ENCODE data around the gene GABPA. TPM values are rescaled to one million over a fixed set of nuclear protein-coding genes. Genes with fewer than 3 reads are reported as not detected.

GABPA gene
- total and polyA plus RNA-seq, 2 experiments from 2014 or later = 17.6 to 24.4 TPM

DNA sequence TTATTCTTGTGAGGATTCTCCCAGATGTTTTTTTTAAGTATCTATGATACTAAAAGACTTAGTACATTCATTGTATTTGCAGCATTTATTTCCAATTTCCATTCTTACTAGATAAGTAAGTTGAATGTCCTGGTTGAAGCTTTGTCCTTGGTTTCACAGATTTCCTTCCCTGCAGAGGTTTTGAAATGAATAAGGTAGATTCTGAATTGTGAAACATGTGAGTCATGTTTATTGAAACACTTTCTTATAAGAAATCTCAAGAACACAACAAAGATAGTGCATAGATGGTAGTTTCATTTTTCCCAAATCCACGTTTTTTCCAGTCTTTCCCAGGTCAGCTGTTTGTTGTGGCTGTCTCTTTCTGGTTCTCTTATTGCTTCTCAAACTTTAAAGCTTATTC lies 24.8 kb downstream of the GABPA start:
- no peak for TF ChIP-seq EZH2phosphoT487 (IDR thresholded peaks at IDR 0.05; ENCODE audit: insufficient read depth, low read depth)
- no peak for TF ChIP-seq EZH2 (IDR thresholded peaks at IDR 0.05; ENCODE audit: insufficient read depth, poor library complexity, severe bottlenecking)
- Histone ChIP-seq H3K79me2 (ENCODE audit: insufficient read depth) (no peaks in the 10 kb centered on the region), H3K27me3 (replicated peaks; ENCODE audit: insufficient read depth) (no peaks in the 10 kb centered on the region), H3K9me3 (ENCODE audit: low read depth) (no peaks in the 10 kb centered on the region), H3K4me1 (ENCODE audit: insufficient read depth) (no peaks in the 10 kb centered on the region), H3K36me3 (ENCODE audit: low read depth) (peaks cover 9% of the 10 kb centered on the region; the same call in 1 of the 2 replicates), H4K20me1 (ENCODE audit: insufficient read depth) (no peaks in the 10 kb centered on the region), H3K4me2 (ENCODE audit: unreplicated experiment) (no peak overlapping the region), H3K9me2 (ENCODE audit: insufficient read depth) (no peaks in the 10 kb centered on the region), H3K27ac (no peak overlapping the region), H3F3A (ENCODE audit: insufficient read depth) (no peaks in the 10 kb centered on the region), H3K9ac (no peak overlapping the region), H2AFZ (no peak overlapping the region), H3K4me3 (no peak overlapping the region)
- peak; percentile 17 for DNase-seq
- in situ Hi-C loops (cut with MboI) = no loop called here
- WGBS, 2 experiments (ENCODE audit: low coverage in 1 of 2, low lambda C conversion rate in 2 of 2, missing lambda C conversion rate in 2 of 2) = 86 to 100% methylated on average over 1 of the region's 1 CpG

DNA sequence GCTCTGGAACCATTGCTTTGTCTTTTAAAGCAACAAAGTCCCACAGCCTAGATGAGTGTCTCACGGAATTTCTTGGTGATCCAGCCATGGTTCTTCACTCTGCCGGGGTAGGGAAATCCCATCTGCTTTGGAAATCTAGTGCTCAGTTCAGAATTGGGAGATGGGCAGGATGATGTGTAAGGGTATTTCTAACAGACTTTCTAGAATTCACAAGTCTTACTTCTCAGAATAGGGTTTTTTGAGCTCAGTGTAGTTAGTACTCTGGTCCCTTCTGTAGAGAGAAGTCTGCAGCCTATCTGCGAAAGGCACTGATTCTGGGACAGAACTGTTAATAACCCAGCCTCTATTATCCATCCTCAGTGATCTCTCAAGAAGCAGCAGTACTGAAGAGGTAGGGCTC lies 25.3 kb downstream of the GABPA start:
- no peaks in the 10 kb centered on the region for H3K27me3 ChIP-seq (replicated peaks; ENCODE audit: insufficient read depth)
- H3K4me1 ChIP-seq (ENCODE audit: insufficient read depth) = no peaks in the 10 kb centered on the region
- no peaks in the 10 kb centered on the region for H3K79me2 ChIP-seq (ENCODE audit: insufficient read depth)
- no peak overlapping the region for H3K4me3 ChIP-seq
- H3F3A ChIP-seq (ENCODE audit: insufficient read depth) = no peaks in the 10 kb centered on the region
- WGBS, 2 experiments (ENCODE audit: low coverage in 1 of 2, low lambda C conversion rate in 2 of 2, missing lambda C conversion rate in 2 of 2) = 97 to 100% methylated on average over 3 of the region's 3 CpGs
- no peak overlapping the region for H3K4me2 ChIP-seq (ENCODE audit: unreplicated experiment)
- no peak overlapping the region for H3K27ac ChIP-seq
- no peak for DNase-seq
- TF ChIP-seq EZH2phosphoT487 (IDR thresholded peaks at IDR 0.05; ENCODE audit: insufficient read depth, low read depth) (no peak), EZH2 (IDR thresholded peaks at IDR 0.05; ENCODE audit: insufficient read depth, poor library complexity, severe bottlenecking) (no peak)
- H3K36me3 ChIP-seq (ENCODE audit: low read depth) = peaks cover 12% of the 10 kb centered on the region
- no peak overlapping the region for H3K9ac ChIP-seq
- in situ Hi-C loops (cut with MboI) = no loop called here
- no peaks in the 10 kb centered on the region for H3K9me2 ChIP-seq (ENCODE audit: insufficient read depth)
- H4K20me1 ChIP-seq (ENCODE audit: insufficient read depth) = no peaks in the 10 kb centered on the region
- H2AFZ ChIP-seq = no peak overlapping the region
- no peaks in the 10 kb centered on the region for H3K9me3 ChIP-seq (ENCODE audit: low read depth)

DNA sequence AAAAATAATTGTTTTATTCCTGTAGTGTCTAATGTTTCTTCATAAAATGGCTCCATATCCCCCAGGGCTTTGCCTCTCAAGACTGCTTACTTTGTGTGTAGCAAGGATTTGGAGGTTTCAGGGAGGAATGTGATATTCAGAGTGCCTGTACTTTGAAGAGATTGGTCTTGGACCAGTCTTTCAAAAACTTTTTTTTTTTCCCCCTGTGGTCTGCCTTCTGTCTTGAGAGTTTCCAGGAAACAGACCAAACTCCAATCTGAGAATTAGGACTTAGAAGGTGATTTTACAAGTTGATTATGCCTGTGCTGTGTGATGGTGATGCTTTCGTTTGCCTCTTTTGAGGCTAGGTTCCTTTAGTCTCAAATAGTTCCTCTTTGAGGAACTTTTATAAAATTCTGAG lies 25.9 kb downstream of the GABPA start:
- Histone ChIP-seq H3K36me3 (ENCODE audit: low read depth) (peaks cover 18% of the 10 kb centered on the region), H4K20me1 (ENCODE audit: insufficient read depth) (no peaks in the 10 kb centered on the region), H3K27me3 (replicated peaks; ENCODE audit: insufficient read depth) (no peaks in the 10 kb centered on the region), H3K9me2 (ENCODE audit: insufficient read depth) (no peaks in the 10 kb centered on the region), H3K9ac (no peak overlapping the region), H3K4me1 (ENCODE audit: insufficient read depth) (no peaks in the 10 kb centered on the region), H3K79me2 (ENCODE audit: insufficient read depth) (no peaks in the 10 kb centered on the region), H2AFZ (no peak overlapping the region), H3K4me2 (ENCODE audit: unreplicated experiment) (no peak overlapping the region), H3K9me3 (ENCODE audit: low read depth) (no peaks in the 10 kb centered on the region), H3F3A (ENCODE audit: insufficient read depth) (no peaks in the 10 kb centered on the region), H3K4me3 (no peak overlapping the region), H3K27ac (no peak overlapping the region)
- no peak for TF ChIP-seq EZH2phosphoT487 (IDR thresholded peaks at IDR 0.05; ENCODE audit: insufficient read depth, low read depth)
- no peak for TF ChIP-seq EZH2 (IDR thresholded peaks at IDR 0.05; ENCODE audit: insufficient read depth, poor library complexity, severe bottlenecking)
- no peak for DNase-seq
- WGBS, 2 experiments (ENCODE audit: low coverage in 1 of 2, low lambda C conversion rate in 2 of 2, missing lambda C conversion rate in 2 of 2) = 83 to 87% methylated on average over 1 of the region's 1 CpG
- in situ Hi-C loops (cut with MboI) = no loop called here

DNA sequence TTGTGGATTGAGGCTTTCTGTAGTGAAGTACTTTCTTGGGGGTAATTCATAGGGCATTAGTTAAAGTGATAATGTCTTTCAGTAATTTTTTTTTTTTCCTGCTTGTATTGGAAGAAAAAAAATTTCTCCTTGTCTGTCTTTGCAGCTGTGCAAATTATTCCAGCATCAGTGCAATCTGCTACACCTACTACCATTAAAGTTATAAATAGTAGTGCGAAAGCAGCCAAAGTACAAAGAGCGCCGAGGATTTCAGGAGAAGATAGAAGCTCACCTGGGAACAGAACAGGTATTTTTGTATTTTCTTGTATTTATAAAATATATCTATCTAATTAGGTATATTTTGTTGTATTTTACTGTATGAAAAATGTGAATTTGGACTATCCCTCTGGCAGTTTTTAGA lies 29.3 kb downstream of the GABPA start:
- no peak overlapping the region for H3K27ac ChIP-seq
- H4K20me1 ChIP-seq (ENCODE audit: insufficient read depth) = no peaks in the 10 kb centered on the region
- H3F3A ChIP-seq (ENCODE audit: insufficient read depth) = no peaks in the 10 kb centered on the region
- no peaks in the 10 kb centered on the region for H3K9me3 ChIP-seq (ENCODE audit: low read depth)
- in situ Hi-C loops (cut with MboI) = no loop called here
- H3K4me3 ChIP-seq = no peak overlapping the region
- no peaks in the 10 kb centered on the region for H3K79me2 ChIP-seq (ENCODE audit: insufficient read depth)
- H3K36me3 ChIP-seq (ENCODE audit: low read depth) = peaks cover 10% of the 10 kb centered on the region; the same call in 1 of the 2 replicates
- H3K9me2 ChIP-seq (ENCODE audit: insufficient read depth) = no peaks in the 10 kb centered on the region
- DNase-seq = no peak
- 97 to 98% methylated on average over 3 of the region's 3 CpGs for WGBS, 2 experiments (ENCODE audit: low coverage in 1 of 2, low lambda C conversion rate in 2 of 2, missing lambda C conversion rate in 2 of 2)
- no peak overlapping the region for H2AFZ ChIP-seq
- no peak overlapping the region for H3K9ac ChIP-seq
- H3K4me1 ChIP-seq (ENCODE audit: insufficient read depth) = no peaks in the 10 kb centered on the region
- TF ChIP-seq EZH2phosphoT487 (IDR thresholded peaks at IDR 0.05; ENCODE audit: insufficient read depth, low read depth) (no peak), EZH2 (IDR thresholded peaks at IDR 0.05; ENCODE audit: insufficient read depth, poor library complexity, severe bottlenecking) (no peak)
- H3K27me3 ChIP-seq (replicated peaks; ENCODE audit: insufficient read depth) = no peaks in the 10 kb centered on the region
- no peak overlapping the region for H3K4me2 ChIP-seq (ENCODE audit: unreplicated experiment)

DNA sequence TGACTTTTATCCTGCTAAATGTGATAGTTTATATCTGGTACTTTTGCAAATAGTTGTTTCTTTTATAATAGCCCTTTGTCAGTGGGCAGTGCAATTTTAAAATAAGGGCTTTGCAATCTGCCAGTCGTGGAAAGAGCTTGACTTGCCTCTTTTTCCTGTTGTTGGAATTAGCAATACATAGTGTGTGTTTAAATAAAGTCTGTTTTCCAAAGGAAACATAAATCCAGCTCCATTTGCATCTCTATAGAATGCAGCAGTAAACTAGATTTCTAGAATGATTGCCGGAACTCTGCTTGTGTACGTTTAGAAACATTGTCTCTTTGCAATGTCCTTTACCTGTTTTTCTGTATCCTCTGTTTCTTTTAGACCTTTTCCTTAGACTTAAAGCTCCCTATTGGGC lies 33.1 kb downstream of the GABPA start:
- TF ChIP-seq EZH2 (IDR thresholded peaks at IDR 0.05; ENCODE audit: insufficient read depth, poor library complexity, severe bottlenecking) (no peak), EZH2phosphoT487 (IDR thresholded peaks at IDR 0.05; ENCODE audit: insufficient read depth, low read depth) (no peak)
- Histone ChIP-seq H3K36me3 (ENCODE audit: low read depth) (peaks cover 17% of the 10 kb centered on the region; the same call in 1 of the 2 replicates), H3K4me1 (ENCODE audit: insufficient read depth) (no peaks in the 10 kb centered on the region), H3K79me2 (ENCODE audit: insufficient read depth) (no peaks in the 10 kb centered on the region), H3K27ac (no peak overlapping the region), H3K27me3 (replicated peaks; ENCODE audit: insufficient read depth) (no peaks in the 10 kb centered on the region), H3K9me2 (ENCODE audit: insufficient read depth) (no peaks in the 10 kb centered on the region), H3K9me3 (ENCODE audit: low read depth) (no peaks in the 10 kb centered on the region), H2AFZ (no peak overlapping the region), H4K20me1 (ENCODE audit: insufficient read depth) (no peaks in the 10 kb centered on the region), H3F3A (ENCODE audit: insufficient read depth) (0 out of 2 replicates have a peak, but pooled peaks cover 7% of the 10 kb centered on the region), H3K9ac (no peak overlapping the region), H3K4me3 (no peak overlapping the region), H3K4me2 (ENCODE audit: unreplicated experiment) (no peak overlapping the region)
- in situ Hi-C loops (cut with MboI) = no loop called here
- WGBS, 2 experiments (ENCODE audit: low coverage in 1 of 2, low lambda C conversion rate in 2 of 2, missing lambda C conversion rate in 2 of 2) = 97 to 99% methylated on average over 3 of the region's 3 CpGs
- DNase-seq = no peak
